HFFc6 (cell line): ENCODE measurements around the gene CERCAM. TPM values are rescaled to one million over a fixed set of nuclear protein-coding genes. Genes with fewer than 3 reads are reported as not detected.
"Not testable (repeated sequence)": the region's sequence is repeated elsewhere in the genome, so short reads cannot be mapped to it uniquely, and the experiment has no call there.

ENCODE experiments used
- DNase-seq: peaks from one replicate; pipeline ENCODE4 v3.0.0-alpha.2; 2018
- H3K27ac Mint-ChIP-seq: 2 replicates; pipeline ENCODE4 v1.8.0; 2020; ENCODE audit warnings: mild to moderate bottlenecking, mixed read lengths
- H3K27me3 Mint-ChIP-seq: 2 replicates; pipeline ENCODE4 v1.8.0; 2021; ENCODE audit warnings: mild to moderate bottlenecking, moderate library complexity, mixed read lengths; ENCODE audit not compliant: insufficient read depth
- H3K36me3 Mint-ChIP-seq: 2 replicates; pipeline ENCODE4 v1.8.0; 2021; ENCODE audit warnings: low read depth, mixed read lengths
- H3K4me1 Mint-ChIP-seq: 2 replicates; pipeline ENCODE4 v1.8.0; 2020; ENCODE audit warnings: low read depth, mixed read lengths
- H3K4me3 Mint-ChIP-seq: 2 replicates; pipeline ENCODE4 v1.8.0; 2020; ENCODE audit warnings: mild to moderate bottlenecking, moderate library complexity, mixed read lengths
- H3K9me3 Mint-ChIP-seq: 2 replicates; pipeline ENCODE4 v1.8.0; 2020; ENCODE audit warnings: mild to moderate bottlenecking, mixed read lengths
- CTCF ChIP-seq: fragments of 200-600 bp; sonication (generic); IDR thresholded peaks from 2 replicates; pipeline ENCODE4 v1.5.0; 2021; ENCODE audit warnings: antibody characterized with exemption, mild to moderate bottlenecking
- total RNA-seq, 6 experiments: library from RNA; stranded (reverse); fragmentation: NEBNext Ultra II Directional; extraction: Animal tissue kit (Norgen Biotek cat#: 25700); gene quantifications; 2 replicates in 1 of 6; 3 replicates in 5 of 6; pipeline ENCODE4 v1.2.3, GENCODE V29; 2021

The CERCAM gene
- total RNA-seq, 6 experiments from 2014 or later: 125 to 172 (median 136) TPM

DNA sequence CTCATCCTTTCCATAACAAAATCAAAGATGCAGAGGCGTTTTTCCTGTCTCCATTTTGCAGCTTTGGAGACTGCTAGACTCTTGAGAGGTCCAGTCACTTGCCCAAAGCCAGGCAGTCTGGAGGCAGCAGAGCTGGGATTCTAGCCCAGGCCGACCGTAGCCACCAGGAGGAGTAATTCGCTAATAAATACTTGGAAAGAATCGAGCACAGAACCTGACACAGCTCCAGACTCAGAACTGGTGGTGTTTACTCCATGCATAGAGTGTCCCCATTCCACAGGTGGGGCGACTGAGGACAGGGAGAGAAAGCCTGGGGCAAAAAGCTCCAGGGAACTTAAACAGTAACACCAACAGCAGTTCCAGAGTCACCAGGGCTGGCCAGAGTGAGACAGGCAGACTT is 10.7 kb upstream of the CERCAM start:
- Mint-ChIP-seq H3K36me3 (no peaks in the 10 kb centered on the region), H3K4me3 (no peak overlapping the region), H3K27ac (no peak overlapping the region), H3K9me3 (no peaks in the 10 kb centered on the region), H3K27me3 (peaks cover 8% of the 10 kb centered on the region), H3K4me1 (peaks cover 8% of the 10 kb centered on the region)
- TF ChIP-seq CTCF: peak; percentile 59
- peak; percentile 39 for DNase-seq

DNA sequence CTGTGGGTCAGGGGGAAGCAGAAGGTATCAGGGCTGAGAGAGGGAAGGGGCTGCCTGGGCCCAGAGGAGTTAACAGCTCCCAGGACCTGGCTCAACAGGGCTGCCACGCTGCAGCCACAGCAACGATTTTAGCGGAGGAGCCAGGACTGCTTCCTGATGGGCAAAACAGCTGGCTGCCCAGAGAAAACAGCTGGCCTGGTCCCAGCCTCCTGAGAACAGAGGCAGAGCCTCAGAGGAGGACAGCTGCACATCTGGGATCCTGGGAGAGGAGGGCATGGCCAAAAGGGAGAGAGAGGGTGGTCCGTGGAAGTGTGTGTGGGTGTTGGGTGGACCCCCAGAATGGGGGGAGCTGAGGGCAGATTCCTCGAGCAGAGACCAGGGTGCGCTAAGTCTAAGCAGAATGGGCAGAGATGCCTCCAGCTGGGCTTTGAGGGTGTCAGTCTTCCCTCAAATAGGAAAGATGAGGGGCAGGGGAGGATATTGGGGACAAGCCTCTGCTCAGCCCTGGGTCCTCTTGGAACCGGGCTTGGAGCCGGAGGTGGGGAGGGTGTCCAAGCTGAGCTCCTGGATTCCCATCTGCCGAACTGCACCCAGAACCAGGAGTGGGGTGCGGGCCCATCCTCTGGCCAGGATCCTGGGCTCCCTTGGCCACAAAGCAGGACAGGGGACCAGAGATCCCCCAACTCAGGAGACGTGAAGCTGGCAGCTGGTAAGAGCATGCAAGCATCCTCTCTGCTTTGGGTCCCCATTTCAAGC is 9.1 kb upstream of the CERCAM start:
- Mint-ChIP-seq H3K4me1 (peaks cover 7% of the 10 kb centered on the region), H3K9me3 (no peaks in the 10 kb centered on the region), H3K27ac (no peak overlapping the region), H3K36me3 (no peaks in the 10 kb centered on the region), H3K27me3 (peaks cover 22% of the 10 kb centered on the region), H3K4me3 (no peak overlapping the region)
- no peak for TF ChIP-seq CTCF
- no peak for DNase-seq

DNA sequence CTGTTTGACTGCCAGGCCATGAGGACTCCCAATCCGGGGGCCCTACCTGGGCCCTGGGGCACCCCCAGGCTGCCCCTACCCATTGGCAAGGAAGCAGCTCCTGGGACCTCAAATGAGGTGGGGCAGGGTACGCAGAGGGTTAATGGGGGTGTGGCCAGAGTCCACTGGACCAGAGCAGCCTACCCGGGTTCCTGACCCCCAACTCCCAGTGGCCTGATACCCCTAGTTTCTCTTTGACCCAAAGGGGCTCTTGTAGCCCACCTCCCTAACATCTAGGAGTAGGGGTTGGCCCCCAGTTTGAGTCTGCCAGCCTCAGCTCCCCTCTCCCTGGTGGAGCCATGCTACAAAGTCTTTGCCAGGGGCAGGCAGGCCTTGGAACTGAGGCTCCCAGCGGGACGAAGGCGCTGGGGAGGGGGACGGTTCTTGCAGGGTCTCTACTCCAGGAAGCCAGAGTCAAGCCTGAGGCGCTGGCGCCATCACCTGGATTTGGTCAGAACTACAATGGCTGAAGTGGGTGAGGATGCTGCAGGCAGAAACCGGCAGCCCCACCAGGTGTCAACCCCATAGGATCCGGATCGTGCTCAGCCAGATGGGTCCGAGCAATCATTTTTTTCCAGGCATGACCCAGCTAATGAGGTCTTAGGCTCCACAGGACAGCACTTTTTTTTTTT is 8.4 kb upstream of the CERCAM start:
- Mint-ChIP-seq H3K36me3 (no peaks in the 10 kb centered on the region), H3K4me1 (peaks cover under 1% of the 10 kb centered on the region; the same call in 1 of the 2 replicates), H3K9me3 (no peaks in the 10 kb centered on the region), H3K27me3 (peaks cover 26% of the 10 kb centered on the region), H3K4me3 (no peak overlapping the region), H3K27ac (no peak overlapping the region)
- DNase-seq: peak; percentile 28
- peak; percentile 78 for TF ChIP-seq CTCF

DNA sequence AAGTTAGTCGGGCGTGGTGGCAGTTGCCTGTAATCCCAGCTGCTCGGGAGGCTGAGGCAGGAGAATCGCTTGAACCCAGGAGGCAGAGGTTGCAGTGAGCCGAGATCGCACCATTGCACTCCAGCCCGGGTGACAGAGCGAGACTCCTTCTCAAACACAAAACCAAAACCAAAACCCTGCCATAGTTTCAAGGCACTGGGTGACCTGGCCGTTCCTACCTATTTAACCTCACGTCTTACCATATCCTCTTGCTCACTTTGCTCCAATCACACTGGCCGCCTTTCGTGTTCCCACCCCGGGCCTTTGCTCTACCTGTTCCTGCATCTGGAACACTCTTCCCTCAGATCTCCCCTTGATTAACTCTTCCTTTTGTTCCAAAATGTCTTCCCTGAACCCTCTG is 6.9 kb upstream of the CERCAM start:
- not testable (repeated sequence) for H3K4me1 Mint-ChIP-seq

GRCh38 chr9:128414461-128414860 is 6.2 kb upstream of the CERCAM start:
- no peak for DNase-seq
- H3K4me3 Mint-ChIP-seq: no peak overlapping the region
- no peaks in the 10 kb centered on the region for H3K9me3 Mint-ChIP-seq
- H3K27me3 Mint-ChIP-seq: peaks cover 32% of the 10 kb centered on the region
- peak; percentile 32; the same call in 1 of the 2 replicates for TF ChIP-seq CTCF
- H3K36me3 Mint-ChIP-seq: no peaks in the 10 kb centered on the region
- no peak overlapping the region for H3K27ac Mint-ChIP-seq
- H3K4me1 Mint-ChIP-seq: peaks cover 7% of the 10 kb centered on the region

More for the DNA sequence above, 6.9 kb upstream of the CERCAM start:
- not testable (repeated sequence) for DNase-seq, H3K4me3 Mint-ChIP-seq, H3K27ac Mint-ChIP-seq, H3K36me3 Mint-ChIP-seq, H3K9me3 Mint-ChIP-seq
- peaks cover 32% of the 10 kb centered on the region for H3K27me3 Mint-ChIP-seq

DNA sequence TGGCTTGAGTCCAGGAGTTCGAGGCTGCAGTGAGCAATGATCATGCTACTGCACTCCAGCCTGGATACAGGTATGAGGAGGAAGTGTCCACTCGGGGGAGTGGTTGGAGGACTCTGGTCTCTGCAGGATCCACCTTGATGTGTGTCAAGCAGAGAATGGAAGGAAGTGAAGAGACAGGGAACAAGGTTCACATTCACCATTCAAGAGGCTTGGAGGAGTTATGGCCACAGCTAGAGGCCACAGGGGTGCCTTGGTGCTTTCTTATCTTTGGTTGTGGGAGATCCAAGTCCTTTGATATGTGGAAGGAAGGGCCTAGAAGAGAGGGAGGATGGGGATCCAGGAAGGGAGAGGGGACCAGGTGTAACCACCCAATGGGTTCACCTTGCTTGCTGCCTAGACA is 5.4 kb upstream of the CERCAM start:
- H3K36me3 Mint-ChIP-seq: no peaks in the 10 kb centered on the region
- H3K27ac Mint-ChIP-seq: no peak overlapping the region
- H3K9me3 Mint-ChIP-seq: no peaks in the 10 kb centered on the region
- H3K4me3 Mint-ChIP-seq: no peak overlapping the region
- no peak for DNase-seq
- peaks cover 32% of the 10 kb centered on the region for H3K27me3 Mint-ChIP-seq
- peaks cover 13% of the 10 kb centered on the region for H3K4me1 Mint-ChIP-seq
- TF ChIP-seq CTCF: no peak
